Measurements from ENCODE around the gene MTERF4.

The MTERF4 gene

DNA sequence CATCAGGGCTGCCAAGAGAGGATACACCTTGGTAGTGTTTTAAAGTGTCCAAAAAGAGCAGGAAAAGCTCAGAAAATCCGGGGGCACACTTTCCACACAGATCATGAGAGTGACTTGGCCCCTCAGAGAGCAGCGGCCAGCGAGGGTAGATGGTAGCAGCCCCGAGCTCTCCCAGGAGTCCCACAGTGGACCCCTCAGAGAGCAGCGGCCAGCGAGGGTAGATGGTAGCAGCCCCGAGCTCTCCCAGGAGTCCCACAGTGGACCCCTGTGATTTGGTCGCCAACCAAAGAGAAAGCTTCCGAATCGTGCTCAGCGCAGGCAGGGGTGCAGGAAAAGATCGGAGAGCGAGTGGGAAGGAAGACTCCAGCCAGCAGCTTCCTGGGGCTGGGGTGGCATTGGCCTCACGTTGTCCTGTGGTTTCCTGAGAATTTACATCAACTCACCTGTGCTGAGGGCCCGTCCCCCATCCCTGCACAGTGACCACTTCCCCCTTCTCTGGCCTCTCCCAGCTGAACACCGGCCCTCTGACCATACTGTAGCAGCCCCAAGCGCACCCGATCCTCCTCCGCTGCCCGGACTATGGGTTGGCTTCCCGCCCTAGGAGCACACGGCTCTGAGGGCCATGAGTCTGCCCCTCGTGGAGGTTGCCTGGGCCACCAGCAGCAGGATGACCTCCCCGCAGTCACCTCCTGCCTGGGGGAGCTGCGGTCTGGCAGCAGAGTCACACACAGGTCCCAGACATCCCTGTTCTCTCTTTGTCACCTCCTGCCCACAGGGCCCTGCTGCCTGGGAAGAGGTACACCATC, 33.7 kb downstream of the MTERF4 start:
- DNase-seq, result no peak

DNA sequence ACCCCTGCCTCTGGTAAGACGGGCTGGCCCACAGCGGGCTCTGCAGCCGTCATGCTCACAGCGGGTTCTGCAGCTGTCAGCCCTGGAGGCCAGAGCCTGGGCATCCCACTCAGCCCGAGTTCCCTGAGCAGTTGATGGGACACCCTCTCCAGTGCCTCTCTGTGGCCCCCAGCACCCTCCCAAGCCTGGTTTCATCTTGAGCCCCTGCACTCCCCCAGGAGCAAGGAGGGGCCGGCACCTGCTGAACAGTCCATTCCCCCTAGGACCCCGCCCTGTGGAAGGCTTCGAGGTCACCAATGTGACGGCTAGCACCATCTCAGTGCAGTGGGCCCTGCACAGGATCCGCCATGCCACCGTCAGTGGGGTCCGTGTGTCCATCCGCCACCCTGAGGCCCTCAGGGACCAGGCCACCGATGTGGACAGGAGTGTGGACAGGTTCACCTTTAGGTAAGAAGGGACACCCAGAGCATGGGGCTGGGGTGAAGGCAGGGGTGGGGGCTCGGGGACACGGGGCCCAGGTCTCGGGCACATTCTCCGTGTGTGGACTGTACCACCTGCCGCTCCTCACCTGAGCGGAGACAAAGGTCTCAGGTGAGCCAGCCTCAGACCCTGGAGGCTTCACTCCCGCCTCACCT, 34.5 kb downstream of the MTERF4 start:
- no peak for DNase-seq

GRCh38 chr2:241066893-241067341, 35.2 kb downstream of the MTERF4 start:
- DNase-seq, result no peak

GRCh38 chr2:241066171-241066892, 35.8 kb downstream of the MTERF4 start:
- DNase-seq, result no peak

- DNase-seq, result no peak
These were observed 36.7 kb downstream of the MTERF4 start for GRCh38 chr2:241065355-241065803.

DNA sequence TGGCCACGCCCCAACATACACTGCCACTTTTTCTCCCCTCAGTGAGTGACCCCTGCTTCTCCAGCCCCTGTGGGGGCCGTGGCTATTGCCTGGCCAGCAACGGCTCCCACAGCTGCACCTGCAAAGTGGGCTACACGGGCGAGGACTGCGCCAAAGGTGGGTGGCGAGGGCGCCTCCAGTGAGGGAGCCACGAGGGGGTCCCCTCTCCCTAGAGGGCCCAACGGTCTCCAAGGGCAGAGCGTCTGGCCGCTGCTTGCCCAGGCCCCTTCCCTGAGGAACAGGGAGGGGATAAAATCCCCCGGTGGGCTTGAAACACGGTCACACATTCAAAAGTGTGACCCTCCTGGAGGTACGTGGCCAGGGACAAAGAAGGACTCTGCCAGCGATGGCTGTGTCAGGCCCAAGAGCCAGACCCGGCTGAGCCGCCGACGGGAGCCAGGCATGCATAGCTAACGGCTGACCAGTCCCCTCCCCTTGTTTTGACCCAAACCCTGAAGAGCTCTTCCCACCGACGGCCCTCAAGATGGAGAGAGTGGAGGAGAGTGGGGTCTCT, 37.2 kb downstream of the MTERF4 start:
- DNase-seq, result no peak

- no peak for DNase-seq
These were observed 37.9 kb downstream of the MTERF4 start for GRCh38 chr2:241064008-241064801.

GRCh38 chr2:241063587-241063986, 38.5 kb downstream of the MTERF4 start:
- DNase-seq, result no peak

DNA sequence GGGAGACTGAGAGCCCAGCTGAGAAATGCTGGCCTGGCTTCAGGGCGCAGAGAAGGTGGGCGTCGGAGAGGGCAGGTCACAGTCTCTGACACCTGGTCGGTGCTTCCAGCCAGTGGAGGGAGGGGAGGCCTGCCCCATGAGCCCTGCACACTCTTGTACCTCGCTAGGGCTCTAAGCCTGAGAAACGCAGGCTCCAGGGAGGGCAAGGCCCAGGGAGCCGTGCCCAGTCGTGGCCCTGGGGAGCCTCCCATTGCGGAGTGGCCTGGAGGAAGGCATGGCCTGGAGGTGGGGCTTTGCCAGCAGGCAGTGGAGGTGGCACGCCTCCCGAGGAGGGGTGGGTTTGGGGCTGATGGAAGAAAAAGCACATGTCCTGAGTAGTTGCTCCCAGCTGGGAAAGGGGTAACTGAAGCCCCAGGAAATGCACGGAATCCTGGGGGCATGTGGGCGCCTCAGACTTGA, 39.0 kb downstream of the MTERF4 start:
- no peak for DNase-seq

- no peak for DNase-seq
These were observed 39.5 kb downstream of the MTERF4 start for GRCh38 chr2:241062389-241063092.

DNA sequence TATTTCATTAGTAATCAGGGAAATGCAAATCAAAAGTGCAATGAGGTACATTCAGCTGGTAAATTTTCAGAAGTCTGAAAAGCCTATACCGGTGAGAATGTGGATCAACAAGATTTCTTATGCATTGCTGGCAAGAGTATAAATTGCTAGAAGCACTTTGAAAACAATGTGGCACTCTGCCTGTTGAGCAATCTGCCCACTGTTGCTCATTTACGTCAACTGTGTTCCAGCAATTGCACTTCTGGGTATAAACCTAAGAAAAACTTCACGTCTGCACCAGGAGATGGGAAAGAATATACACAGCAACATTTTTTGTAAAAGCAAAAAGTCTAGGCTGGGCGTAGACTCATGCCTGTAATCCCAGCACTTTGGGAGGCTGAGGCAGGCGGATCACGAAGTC, 40.8 kb downstream of the MTERF4 start:
- DNase-seq, result no peak

DNA sequence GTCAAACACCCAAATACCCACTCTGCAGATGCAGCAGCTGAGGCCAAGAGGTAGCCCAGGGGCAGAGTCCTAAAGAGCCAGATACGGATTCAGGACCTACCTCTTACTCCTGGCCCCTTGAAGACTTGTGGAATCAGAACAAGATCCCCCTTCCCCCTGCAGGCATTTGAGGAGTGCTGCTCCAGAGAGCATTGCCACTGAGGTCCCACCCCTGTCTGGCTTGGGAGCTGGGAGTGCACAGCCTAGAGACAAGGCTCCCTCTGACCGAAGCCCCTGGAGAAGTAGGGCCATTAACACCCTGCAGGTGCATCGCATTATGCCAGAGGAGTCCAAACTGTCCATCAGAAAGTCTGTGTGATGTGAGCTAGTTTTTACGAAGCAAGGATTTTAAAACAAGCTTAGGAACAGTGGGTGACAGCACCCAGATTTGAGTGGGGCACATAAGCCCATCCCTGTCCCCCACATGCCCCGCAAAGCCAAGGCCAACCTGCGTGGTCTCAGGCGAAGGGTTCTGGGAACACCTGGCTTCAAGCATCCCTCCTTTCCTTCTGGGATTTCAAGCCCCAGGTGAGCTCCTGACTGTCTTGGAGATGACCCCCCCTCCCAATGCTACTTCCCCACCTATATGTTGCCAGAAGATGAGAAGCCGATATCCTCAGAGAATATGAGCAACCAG, 48.4 kb downstream of the MTERF4 start:
- no peak for DNase-seq

DNA sequence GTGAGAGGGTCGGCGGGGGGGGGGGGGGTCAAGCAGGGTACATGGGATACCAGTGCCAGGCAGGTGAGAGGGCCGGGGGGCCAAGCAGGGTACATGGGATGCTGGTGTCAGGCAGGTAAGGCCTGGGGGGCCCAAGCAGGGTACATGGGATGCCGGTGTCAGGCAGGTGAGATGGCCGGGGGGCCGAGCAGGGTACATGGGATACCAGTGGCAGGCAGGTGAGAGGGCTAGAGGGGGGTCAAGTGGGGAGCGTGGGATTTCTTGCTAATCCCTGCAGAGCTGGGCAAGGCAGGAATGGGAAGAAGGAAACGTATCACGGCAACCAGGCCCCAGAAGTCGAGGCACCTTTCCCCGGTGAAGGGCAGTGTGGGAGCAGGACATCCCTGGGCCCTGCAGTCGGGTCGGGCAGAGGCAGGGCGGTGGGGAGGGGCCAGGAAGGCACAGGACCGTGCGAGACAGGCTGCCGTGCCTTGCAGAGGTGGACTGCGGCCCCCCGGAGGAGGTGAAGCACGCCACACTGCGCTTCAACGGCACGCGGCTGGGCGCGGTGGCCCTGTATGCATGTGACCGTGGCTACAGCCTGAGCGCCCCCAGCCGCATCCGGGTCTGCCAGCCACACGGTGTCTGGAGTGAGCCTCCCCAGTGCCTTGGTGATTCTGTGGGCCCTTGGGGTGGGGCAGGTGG, 49.3 kb downstream of the MTERF4 start:
- DNase-seq, result no peak

- no peak for DNase-seq
These were observed 50.3 kb downstream of the MTERF4 start for GRCh38 chr2:241051578-241052487.

GRCh38 chr2:241050624-241051577, 51.2 kb downstream of the MTERF4 start:
- DNase-seq, result no peak

DNA sequence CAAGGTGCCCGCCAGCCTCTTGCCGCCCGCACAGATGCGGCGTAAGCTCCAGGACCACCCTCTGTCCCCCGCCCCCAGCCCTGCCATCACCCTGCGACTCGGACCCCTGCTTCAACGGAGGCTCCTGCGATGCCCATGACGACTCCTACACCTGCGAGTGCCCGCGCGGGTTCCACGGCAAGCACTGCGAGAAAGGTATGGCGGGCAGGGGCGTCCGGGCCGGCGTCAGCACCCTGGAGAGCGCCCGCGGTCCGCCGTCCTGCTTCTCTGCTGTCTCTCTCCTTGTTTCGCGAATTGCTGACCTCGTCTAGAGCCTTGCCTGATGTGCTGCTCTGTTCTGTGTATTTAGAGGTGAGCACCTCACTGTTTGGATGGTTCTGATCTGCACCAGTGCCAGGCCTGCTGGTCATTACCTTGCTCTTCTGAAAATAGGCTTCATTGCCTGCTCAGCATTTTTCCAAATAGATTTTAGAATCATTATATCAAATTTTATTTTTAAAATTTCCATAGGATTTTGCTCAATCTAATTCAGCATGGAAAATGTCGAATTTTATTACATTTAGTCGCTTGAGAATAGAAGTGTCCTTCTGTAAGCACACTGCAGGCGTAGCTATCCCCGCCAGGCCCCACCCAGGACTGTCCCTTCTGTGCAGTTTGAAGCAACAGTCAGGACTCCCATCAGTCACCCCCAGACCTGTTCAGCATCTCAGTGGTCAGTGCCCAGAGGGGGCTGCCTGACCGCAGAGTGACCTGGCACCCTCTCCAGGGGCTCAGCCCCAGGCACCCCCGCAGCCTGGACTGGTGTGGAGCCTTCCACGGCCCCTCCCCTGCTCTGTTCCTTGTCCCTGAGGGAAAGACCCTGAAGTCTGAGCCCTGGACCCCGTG, 52.1 kb downstream of the MTERF4 start:
- DNase-seq, result no peak

DNA sequence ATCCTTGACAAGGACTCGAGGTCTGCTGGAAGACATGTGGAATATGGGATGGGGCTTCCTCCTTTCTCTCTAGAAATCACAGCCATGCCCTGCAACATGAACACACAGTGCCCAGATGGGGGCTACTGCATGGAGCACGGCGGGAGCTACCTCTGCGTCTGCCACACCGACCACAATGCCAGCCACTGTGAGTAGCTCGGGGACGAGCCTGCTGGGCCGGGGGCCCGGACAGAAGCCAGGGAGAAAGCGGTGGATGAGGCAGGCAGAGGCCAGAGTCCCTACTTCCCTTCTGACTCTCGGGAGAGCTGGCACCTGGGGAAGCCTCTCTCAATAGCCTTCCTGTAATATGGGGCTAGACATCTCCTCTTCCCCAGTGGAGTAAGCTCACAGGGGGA, 53.1 kb downstream of the MTERF4 start:
- DNase-seq, result no peak
